Retinal pigment epithelial cell (primary cell): ENCODE results near the gene EIF4E2.

Experiments
- DNase-seq: peaks from one replicate; pipeline ENCODE4 v3.0.0-alpha.2; 2010; ENCODE audit warnings: low read depth
- H3K4me3 ChIP-seq: 2 replicates; pipeline ENCODE4 v1.5.1; 2011; ENCODE audit warnings: mild to moderate bottlenecking, low read length, control low read depth, moderate library complexity
- CTCF ChIP-seq: conservative IDR thresholded peaks from 2 replicates; pipeline ENCODE4 v1.5.1; 2011; ENCODE audit warnings: low read depth, low read length, control low read depth, inconsistent platforms

EIF4E2 gene

GRCh38 chr2:232587512-232587911, 37.0 kb downstream of the EIF4E2 start:
- DNase-seq = no peak
- no peak overlapping the region for H3K4me3 ChIP-seq
- TF ChIP-seq CTCF = no peak

- no peak for DNase-seq
- no peak overlapping the region for H3K4me3 ChIP-seq
- no peak for TF ChIP-seq CTCF
These were observed 37.5 kb downstream of the EIF4E2 start for GRCh38 chr2:232588031-232588430.

- TF ChIP-seq CTCF = no peak
- peak; percentile 70 for DNase-seq
- H3K4me3 ChIP-seq = no peak overlapping the region
These were observed 38.4 kb downstream of the EIF4E2 start for GRCh38 chr2:232588680-232589585.

DNA sequence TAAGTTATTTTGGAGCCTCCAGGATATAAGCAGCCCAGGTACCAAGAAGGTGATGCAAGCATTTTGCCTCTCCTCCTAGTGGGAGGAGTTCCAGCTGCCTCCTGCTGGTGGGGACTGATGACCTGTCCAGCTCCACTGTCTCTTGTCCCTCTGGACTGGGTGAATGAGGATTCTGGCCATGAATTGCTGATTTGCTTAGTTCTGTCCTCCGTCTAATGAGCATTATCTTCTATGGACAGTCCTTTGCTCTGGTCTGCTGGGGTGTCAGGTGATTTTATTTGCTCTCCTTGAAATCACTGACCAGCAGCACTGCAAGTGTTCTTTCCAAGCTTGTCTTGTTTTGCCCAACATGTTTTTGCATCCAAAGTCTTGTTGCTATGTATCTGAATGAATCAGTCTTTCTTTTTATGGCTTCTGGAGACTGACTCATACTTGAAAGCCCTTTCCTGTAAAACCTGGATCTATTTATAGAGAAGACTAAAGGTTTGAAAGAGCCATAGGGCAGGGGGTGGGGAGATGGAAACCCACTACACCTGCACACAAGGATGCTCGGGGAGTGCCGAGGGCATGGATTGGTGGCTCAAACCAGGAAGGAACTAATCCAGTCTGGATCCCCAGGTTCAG, 42.4 kb downstream of the EIF4E2 start:
- no peak overlapping the region for H3K4me3 ChIP-seq
- peak; percentile 66 for DNase-seq
- peak; percentile 35 for TF ChIP-seq CTCF

DNA sequence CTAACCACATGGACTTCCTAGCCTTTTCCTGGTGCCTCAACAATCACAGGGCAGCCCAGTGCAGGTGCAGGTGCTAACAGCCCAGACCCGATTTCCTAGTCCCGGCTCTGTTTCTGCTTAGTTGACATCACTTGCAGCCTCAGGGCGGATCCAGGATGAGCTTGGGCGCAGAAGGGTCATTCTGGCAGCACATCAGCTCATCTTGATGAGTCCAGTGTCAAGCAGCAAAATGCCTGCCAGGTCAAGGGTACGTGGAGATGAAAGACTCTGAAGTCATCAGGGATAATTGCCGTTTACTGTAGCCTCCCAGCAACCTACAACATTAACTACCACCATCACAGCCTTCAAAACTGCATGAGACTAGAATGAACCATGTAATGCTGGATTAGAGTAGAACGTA, 43.5 kb downstream of the EIF4E2 start:
- no peak for DNase-seq
- no peak for TF ChIP-seq CTCF

GRCh38 chr2:232597362-232598079, 47.0 kb downstream of the EIF4E2 start:
- H3K4me3 ChIP-seq = no peak overlapping the region
- DNase-seq = no peak
- TF ChIP-seq CTCF = no peak

More for the DNA sequence above, 43.5 kb downstream of the EIF4E2 start:
- H3K4me3 ChIP-seq = no peak overlapping the region
